NCI-H2081 (cell line): Measurements from ENCODE around the gene LRRC8C.

Experiments
- DNase-seq, 2 experiments: peaks; one replicate each; lab custom pipeline; 2025; lab: John Stamatoyannopoulos, UW

Gene LRRC8C

GRCh38 chr1:89732643-89733222 lies 99.8 kb downstream of the LRRC8C start:
- DNase-seq: no peak

GRCh38 chr1:89733748-89734147 lies 100.8 kb downstream of the LRRC8C start:
- no peak for DNase-seq

- DNase-seq: no peak
These were observed 101.5 kb downstream of the LRRC8C start for GRCh38 chr1:89734442-89734841.

- DNase-seq: no peak
These were observed 102.6 kb downstream of the LRRC8C start for GRCh38 chr1:89735479-89735878.

GRCh38 chr1:89736937-89737733 lies 104.2 kb downstream of the LRRC8C start:
- no peak for DNase-seq

GRCh38 chr1:89737985-89738510 lies 105.1 kb downstream of the LRRC8C start:
- no peak for DNase-seq

- no peak for DNase-seq
These were observed 106.3 kb downstream of the LRRC8C start for GRCh38 chr1:89739013-89739843.

GRCh38 chr1:89739844-89740216 lies 106.9 kb downstream of the LRRC8C start:
- DNase-seq: no peak

GRCh38 chr1:89743788-89744187 lies 110.9 kb downstream of the LRRC8C start:
- no peak for DNase-seq

- no peak for DNase-seq
These were observed 113.7 kb downstream of the LRRC8C start for GRCh38 chr1:89746424-89747149.

- DNase-seq: no peak
These were observed 120.8 kb downstream of the LRRC8C start for GRCh38 chr1:89753761-89754160.

- no peak for DNase-seq
These were observed 121.6 kb downstream of the LRRC8C start for GRCh38 chr1:89754518-89754917.

GRCh38 chr1:89755591-89755990 lies 122.7 kb downstream of the LRRC8C start:
- DNase-seq: no peak

GRCh38 chr1:89757532-89757931 lies 124.6 kb downstream of the LRRC8C start:
- DNase-seq: no peak

- DNase-seq: no peak
These were observed 125.2 kb downstream of the LRRC8C start for GRCh38 chr1:89758156-89758555.

- no peak for DNase-seq
These were observed 126.1 kb downstream of the LRRC8C start for GRCh38 chr1:89759036-89759435.

- DNase-seq: no peak
These were observed 127.6 kb downstream of the LRRC8C start for GRCh38 chr1:89760496-89760895.

- DNase-seq: no peak
These were observed 128.4 kb downstream of the LRRC8C start for GRCh38 chr1:89761338-89761737.

- DNase-seq: no peak
These were observed 129.0 kb downstream of the LRRC8C start for GRCh38 chr1:89761901-89762300.

- peak; percentile 35 to 65 for DNase-seq
These were observed 129.5 kb downstream of the LRRC8C start for GRCh38 chr1:89762386-89762778.

GRCh38 chr1:89762779-89763648 lies 130.1 kb downstream of the LRRC8C start:
- peak; percentile 56 to 68 for DNase-seq
